ENCODE data around the gene FAM114A2. TPM values are rescaled to one million over a fixed set of nuclear protein-coding genes. Genes with fewer than 3 reads are reported as not detected.

FAM114A2 gene
- total RNA-seq, 1 experiment from 2014 or later: 12.8 TPM

GRCh38 chr5:153998768-153999167 lies 39.9 kb downstream of the FAM114A2 start:
- Histone ChIP-seq H3K79me2 (ENCODE audit: insufficient read depth, low read length) (no peaks in the 10 kb centered on the region), H3K79me1 (ENCODE audit: insufficient read depth, low read depth, low read length, poor library complexity, severe bottlenecking) (no peaks in the 10 kb centered on the region), H3K9me3 (ENCODE audit: control insufficient read depth, low read depth, low read length) (no peaks in the 10 kb centered on the region), H3K18ac (ENCODE audit: insufficient read length, low read depth, low read length) (no peak overlapping the region), H2BK20ac (ENCODE audit: low read depth, low read length, poor library complexity, severe bottlenecking) (no peak overlapping the region), H3K56ac (ENCODE audit: insufficient read length, low read depth, low read length) (no peak overlapping the region), H2BK12ac (ENCODE audit: insufficient read length, low read depth, low read length) (no peak overlapping the region), H4K8ac (replicated peaks; ENCODE audit: insufficient read length, low read depth, low read length) (no peak overlapping the region), H3K23ac (ENCODE audit: insufficient read length, low read depth, low read length) (no peak overlapping the region), H3K9ac (ENCODE audit: extremely low read depth, insufficient read length, low read length) (no peak overlapping the region), H3K4ac (ENCODE audit: low read depth, low read length) (no peak overlapping the region), H2AFZ (ENCODE audit: low read length) (no peak overlapping the region), H4K91ac (ENCODE audit: insufficient read length, low read depth, low read length) (no peak overlapping the region), H2BK15ac (ENCODE audit: low read depth, low read length) (no peak overlapping the region), H3K14ac (ENCODE audit: insufficient read depth, low read length) (no peak overlapping the region), H3K4me2 (ENCODE audit: insufficient read depth, insufficient read length, low read length) (no peak overlapping the region), H3T11ph (ENCODE audit: low read length) (no peak overlapping the region), H3K27me3 (ENCODE audit: insufficient read depth, low read length) (no peaks in the 10 kb centered on the region), H4K5ac (ENCODE audit: insufficient read length, low read depth, low read length) (no peak overlapping the region), H3K27ac (ENCODE audit: insufficient read length, low read depth, low read length) (no peak overlapping the region), H2AK5ac (ENCODE audit: insufficient read length, low read length) (no peak overlapping the region), H3K4me1 (ENCODE audit: insufficient read depth, low read length) (no peaks in the 10 kb centered on the region), H4K20me1 (ENCODE audit: control insufficient read depth, insufficient read depth, insufficient read length) (no peaks in the 10 kb centered on the region), H2BK120ac (ENCODE audit: low read depth, low read length, poor library complexity, severe bottlenecking) (no peak overlapping the region), H2BK5ac (ENCODE audit: insufficient read length, low read length) (no peak overlapping the region), H3K23me2 (ENCODE audit: insufficient read length, low read depth, low read length, poor library complexity, severe bottlenecking) (no peaks in the 10 kb centered on the region)
- Mint-ChIP-seq H3K27me3 (ENCODE audit: low read depth) (no peaks in the 10 kb centered on the region), H3K9me3 (no peaks in the 10 kb centered on the region), H3K4me3 (no peak overlapping the region), H3K36me3 (ENCODE audit: insufficient read depth in 1 of 3, low read depth in 3 of 3) (peaks cover 0 to 3% (median 0%) of the 10 kb centered on the region in 3 experiments; a peak in 2 of 7 replicates), H3K27ac (no peak overlapping the region), H3K4me1 (no peaks in the 10 kb centered on the region)
- TF ChIP-seq, protein P1, sequence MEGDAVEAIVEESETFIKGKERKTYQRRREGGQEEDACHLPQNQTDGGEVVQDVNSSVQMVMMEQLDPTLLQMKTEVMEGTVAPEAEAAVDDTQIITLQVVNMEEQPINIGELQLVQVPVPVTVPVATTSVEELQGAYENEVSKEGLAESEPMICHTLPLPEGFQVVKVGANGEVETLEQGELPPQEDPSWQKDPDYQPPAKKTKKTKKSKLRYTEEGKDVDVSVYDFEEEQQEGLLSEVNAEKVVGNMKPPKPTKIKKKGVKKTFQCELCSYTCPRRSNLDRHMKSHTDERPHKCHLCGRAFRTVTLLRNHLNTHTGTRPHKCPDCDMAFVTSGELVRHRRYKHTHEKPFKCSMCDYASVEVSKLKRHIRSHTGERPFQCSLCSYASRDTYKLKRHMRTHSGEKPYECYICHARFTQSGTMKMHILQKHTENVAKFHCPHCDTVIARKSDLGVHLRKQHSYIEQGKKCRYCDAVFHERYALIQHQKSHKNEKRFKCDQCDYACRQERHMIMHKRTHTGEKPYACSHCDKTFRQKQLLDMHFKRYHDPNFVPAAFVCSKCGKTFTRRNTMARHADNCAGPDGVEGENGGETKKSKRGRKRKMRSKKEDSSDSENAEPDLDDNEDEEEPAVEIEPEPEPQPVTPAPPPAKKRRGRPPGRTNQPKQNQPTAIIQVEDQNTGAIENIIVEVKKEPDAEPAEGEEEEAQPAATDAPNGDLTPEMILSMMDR (conservative IDR thresholded peaks at IDR 0.05): no peak
- DNase-seq: no peak
- WGBS (ENCODE audit: extremely low coverage, insufficient read length, low lambda C conversion rate): no CpG with 5 or more reads among the region's 1 CpG

Measured in H9 (cell line).